Measurements from ENCODE around the gene EEF1AKMT4.

Gene EEF1AKMT4

GRCh38 chr3:184300378-184300720 is 50.9 kb downstream of the EEF1AKMT4 start:
- DNase-seq (ENCODE audit: low read depth) = peak; percentile 32
- no peak for TF ChIP-seq CTCF (conservative IDR thresholded peaks at IDR 0.05; ENCODE audit: low read length)
- H3K4me3 ChIP-seq (ENCODE audit: low read length) = peak overlapping the region; percentile 96

GRCh38 chr3:184305577-184305976 is 56.1 kb downstream of the EEF1AKMT4 start:
- H3K4me3 ChIP-seq (ENCODE audit: low read length) = no peak overlapping the region
- peak; percentile 40 for TF ChIP-seq CTCF (conservative IDR thresholded peaks at IDR 0.05; ENCODE audit: low read length)
- peak; percentile 24 for DNase-seq (ENCODE audit: low read depth)

- H3K4me3 ChIP-seq (ENCODE audit: low read length) = no peak overlapping the region
- no peak for TF ChIP-seq CTCF (conservative IDR thresholded peaks at IDR 0.05; ENCODE audit: low read length)
- no peak for DNase-seq (ENCODE audit: low read depth)
Measured at GRCh38 chr3:184306341-184306972, 57.0 kb downstream of the EEF1AKMT4 start.

GRCh38 chr3:184307915-184308314 is 58.4 kb downstream of the EEF1AKMT4 start:
- no peak overlapping the region for H3K4me3 ChIP-seq (ENCODE audit: low read length)
- TF ChIP-seq CTCF (conservative IDR thresholded peaks at IDR 0.05; ENCODE audit: low read length) = no peak
- no peak for DNase-seq (ENCODE audit: low read depth)

Measured in AG10803 (cell line).